SK-N-SH treated with all-trans-retinoic acid at 6 μM for 48 hours (cell line): ENCODE data around the gene GGA3.

Experiments used
- ATAC-seq: fragments of 200-7000 bp; cut with Tn5 transposase; 3 replicates; pipeline ENCODE4 v1.9.1; 2020; ENCODE audit warnings: mild to moderate bottlenecking, moderate library complexity
- BACH2 ChIP-seq: fragments of 250-450 bp; sonication (Bioruptor Pico); IDR thresholded peaks from 2 replicates; pipeline ENCODE4 v1.9.0; 2021; ENCODE audit warnings: mild to moderate bottlenecking, borderline replicate concordance
- CSDC2 ChIP-seq: fragments of 250-450 bp; sonication (Bioruptor Pico); IDR thresholded peaks from 2 replicates; pipeline ENCODE4 v1.5.0; 2020; ENCODE audit warnings: mild to moderate bottlenecking, moderate library complexity
- ESRRG ChIP-seq: fragments of 250-450 bp; sonication (Bioruptor Pico); IDR thresholded peaks from 2 replicates; pipeline ENCODE4 v1.6.1; 2021; ENCODE audit warnings: mild to moderate bottlenecking
- GLIS3 ChIP-seq: fragments of 250-450 bp; sonication (Bioruptor Pico); IDR thresholded peaks from 2 replicates; pipeline ENCODE4 v1.5.0; 2020; ENCODE audit warnings: mild to moderate bottlenecking, moderate library complexity
- OSR1 ChIP-seq: fragments of 250-450 bp; sonication (Bioruptor Pico); IDR thresholded peaks from 2 replicates; pipeline ENCODE4 v1.8.0; 2022; ENCODE audit warnings: moderate library complexity, mild to moderate bottlenecking, inconsistent platforms
- PPARA ChIP-seq: fragments of 250-450 bp; sonication (Bioruptor Pico); IDR thresholded peaks from 2 replicates; pipeline ENCODE4 v1.5.0; 2020; ENCODE audit warnings: mild to moderate bottlenecking, borderline replicate concordance
- RARB ChIP-seq: fragments of 250-450 bp; sonication (Bioruptor Pico); IDR thresholded peaks from 2 replicates; pipeline ENCODE4 v1.8.0; 2021; ENCODE audit warnings: mild to moderate bottlenecking, moderate library complexity
- SNAI2 ChIP-seq: fragments of 250-450 bp; sonication (Bioruptor Pico); IDR thresholded peaks from 2 replicates; pipeline ENCODE4 v1.5.0; 2020; ENCODE audit warnings: mild to moderate bottlenecking, moderate library complexity
- TCF4 ChIP-seq: fragments of 250-450 bp; sonication (Bioruptor Pico); IDR thresholded peaks from 2 replicates; pipeline ENCODE4 v1.8.0; 2021; ENCODE audit warnings: mild to moderate bottlenecking, moderate library complexity, borderline replicate concordance
- TOX ChIP-seq: fragments of 250-450 bp; sonication (Bioruptor Pico); IDR thresholded peaks from 2 replicates; pipeline ENCODE4 v1.8.0; 2021; ENCODE audit warnings: mild to moderate bottlenecking, moderate library complexity, borderline replicate concordance
- ZC3H10 ChIP-seq: fragments of 250-450 bp; sonication (Bioruptor Pico); IDR thresholded peaks from 2 replicates; pipeline ENCODE4 v1.5.1; 2021; ENCODE audit warnings: mild to moderate bottlenecking, moderate library complexity
- ZFP3 ChIP-seq: fragments of 250-450 bp; sonication (Bioruptor Pico); IDR thresholded peaks from 2 replicates; pipeline ENCODE4 v1.5.0; 2020; ENCODE audit warnings: mild to moderate bottlenecking, moderate library complexity
- ZFP30 ChIP-seq: fragments of 450-650 bp; formaldehyde crosslinking; IDR thresholded peaks from 2 replicates; pipeline ENCODE4 v1.5.0; 2022; ENCODE audit warnings: mild to moderate bottlenecking, moderate library complexity
- ZNF565 ChIP-seq: fragments of 450-650 bp; formaldehyde crosslinking; conservative IDR thresholded peaks from 2 replicates; pipeline ENCODE4 v1.5.0; 2020; ENCODE audit warnings: low read depth, mild to moderate bottlenecking, moderate library complexity
- ZNF70 ChIP-seq: fragments of 450-650 bp; formaldehyde crosslinking; IDR thresholded peaks from 2 replicates; pipeline ENCODE4 v1.5.0; 2020; ENCODE audit warnings: mild to moderate bottlenecking, moderate library complexity
- TF ChIP-seq, protein P1 (sequence below): fragments of 250-450 bp; sonication (Bioruptor Pico); IDR thresholded peaks from 2 replicates; pipeline ENCODE4 v1.5.0; 2020; ENCODE audit warnings: mild to moderate bottlenecking, moderate library complexity
- TF ChIP-seq, protein P2 (sequence below): fragments of 250-450 bp; sonication (Bioruptor Pico); IDR thresholded peaks from 2 replicates; pipeline ENCODE4 v1.8.0; 2020; ENCODE audit warnings: mild to moderate bottlenecking, moderate library complexity, borderline replicate concordance
- TF ChIP-seq, protein P3 (sequence below): fragments of 250-450 bp; sonication (Bioruptor Pico); IDR thresholded peaks from 2 replicates; pipeline ENCODE4 v1.5.1; 2020; ENCODE audit warnings: low read depth, mild to moderate bottlenecking, moderate library complexity
- TF ChIP-seq, protein P4 (sequence below): fragments of 250-450 bp; sonication (Bioruptor Pico); IDR thresholded peaks from 2 replicates; pipeline ENCODE4 v1.5.1; 2021; ENCODE audit warnings: mild to moderate bottlenecking, moderate library complexity
- TF ChIP-seq, protein P5 (sequence below): fragments of 250-450 bp; sonication (Bioruptor Pico); IDR thresholded peaks from 2 replicates; pipeline ENCODE4 v1.8.0; 2021; ENCODE audit warnings: low read depth, mild to moderate bottlenecking, moderate library complexity, borderline replicate concordance

The GGA3 gene

DNA sequence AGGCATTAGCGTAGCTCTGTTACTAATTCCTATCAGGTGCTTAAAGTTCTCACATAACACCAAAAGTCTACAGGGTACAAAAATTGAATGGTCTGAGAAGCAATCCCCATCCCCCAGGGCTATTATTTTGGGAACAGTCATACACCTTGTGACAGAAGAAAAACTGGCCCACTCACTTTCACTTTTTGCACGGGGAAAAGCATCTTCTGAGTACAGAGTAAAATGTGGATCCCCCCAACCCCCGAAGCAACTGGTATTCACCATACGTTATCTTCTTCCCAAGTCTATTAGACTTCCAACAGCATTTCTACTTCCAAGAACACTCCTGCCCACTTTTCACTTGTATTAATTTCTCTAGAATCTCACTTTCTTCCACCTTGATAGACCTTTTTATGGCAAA, 11.8 kb downstream of the GGA3 start (continued):
- TF ChIP-seq, protein P1, sequence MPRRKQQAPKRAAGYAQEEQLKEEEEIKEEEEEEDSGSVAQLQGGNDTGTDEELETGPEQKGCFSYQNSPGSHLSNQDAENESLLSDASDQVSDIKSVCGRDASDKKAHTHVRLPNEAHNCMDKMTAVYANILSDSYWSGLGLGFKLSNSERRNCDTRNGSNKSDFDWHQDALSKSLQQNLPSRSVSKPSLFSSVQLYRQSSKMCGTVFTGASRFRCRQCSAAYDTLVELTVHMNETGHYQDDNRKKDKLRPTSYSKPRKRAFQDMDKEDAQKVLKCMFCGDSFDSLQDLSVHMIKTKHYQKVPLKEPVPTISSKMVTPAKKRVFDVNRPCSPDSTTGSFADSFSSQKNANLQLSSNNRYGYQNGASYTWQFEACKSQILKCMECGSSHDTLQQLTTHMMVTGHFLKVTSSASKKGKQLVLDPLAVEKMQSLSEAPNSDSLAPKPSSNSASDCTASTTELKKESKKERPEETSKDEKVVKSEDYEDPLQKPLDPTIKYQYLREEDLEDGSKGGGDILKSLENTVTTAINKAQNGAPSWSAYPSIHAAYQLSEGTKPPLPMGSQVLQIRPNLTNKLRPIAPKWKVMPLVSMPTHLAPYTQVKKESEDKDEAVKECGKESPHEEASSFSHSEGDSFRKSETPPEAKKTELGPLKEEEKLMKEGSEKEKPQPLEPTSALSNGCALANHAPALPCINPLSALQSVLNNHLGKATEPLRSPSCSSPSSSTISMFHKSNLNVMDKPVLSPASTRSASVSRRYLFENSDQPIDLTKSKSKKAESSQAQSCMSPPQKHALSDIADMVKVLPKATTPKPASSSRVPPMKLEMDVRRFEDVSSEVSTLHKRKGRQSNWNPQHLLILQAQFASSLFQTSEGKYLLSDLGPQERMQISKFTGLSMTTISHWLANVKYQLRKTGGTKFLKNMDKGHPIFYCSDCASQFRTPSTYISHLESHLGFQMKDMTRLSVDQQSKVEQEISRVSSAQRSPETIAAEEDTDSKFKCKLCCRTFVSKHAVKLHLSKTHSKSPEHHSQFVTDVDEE (CRISPR knock-in tag), result no peak
- no peak for TF ChIP-seq ZC3H10 (CRISPR knock-in tag)
- TF ChIP-seq, protein P2, sequence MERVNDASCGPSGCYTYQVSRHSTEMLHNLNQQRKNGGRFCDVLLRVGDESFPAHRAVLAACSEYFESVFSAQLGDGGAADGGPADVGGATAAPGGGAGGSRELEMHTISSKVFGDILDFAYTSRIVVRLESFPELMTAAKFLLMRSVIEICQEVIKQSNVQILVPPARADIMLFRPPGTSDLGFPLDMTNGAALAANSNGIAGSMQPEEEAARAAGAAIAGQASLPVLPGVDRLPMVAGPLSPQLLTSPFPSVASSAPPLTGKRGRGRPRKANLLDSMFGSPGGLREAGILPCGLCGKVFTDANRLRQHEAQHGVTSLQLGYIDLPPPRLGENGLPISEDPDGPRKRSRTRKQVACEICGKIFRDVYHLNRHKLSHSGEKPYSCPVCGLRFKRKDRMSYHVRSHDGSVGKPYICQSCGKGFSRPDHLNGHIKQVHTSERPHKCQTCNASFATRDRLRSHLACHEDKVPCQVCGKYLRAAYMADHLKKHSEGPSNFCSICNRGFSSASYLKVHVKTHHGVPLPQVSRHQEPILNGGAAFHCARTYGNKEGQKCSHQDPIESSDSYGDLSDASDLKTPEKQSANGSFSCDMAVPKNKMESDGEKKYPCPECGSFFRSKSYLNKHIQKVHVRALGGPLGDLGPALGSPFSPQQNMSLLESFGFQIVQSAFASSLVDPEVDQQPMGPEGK (CRISPR knock-in tag), result no peak
- no peak for TF ChIP-seq TCF4 (CRISPR knock-in tag)
- TF ChIP-seq, all 23 proteins: peak for 0

DNA sequence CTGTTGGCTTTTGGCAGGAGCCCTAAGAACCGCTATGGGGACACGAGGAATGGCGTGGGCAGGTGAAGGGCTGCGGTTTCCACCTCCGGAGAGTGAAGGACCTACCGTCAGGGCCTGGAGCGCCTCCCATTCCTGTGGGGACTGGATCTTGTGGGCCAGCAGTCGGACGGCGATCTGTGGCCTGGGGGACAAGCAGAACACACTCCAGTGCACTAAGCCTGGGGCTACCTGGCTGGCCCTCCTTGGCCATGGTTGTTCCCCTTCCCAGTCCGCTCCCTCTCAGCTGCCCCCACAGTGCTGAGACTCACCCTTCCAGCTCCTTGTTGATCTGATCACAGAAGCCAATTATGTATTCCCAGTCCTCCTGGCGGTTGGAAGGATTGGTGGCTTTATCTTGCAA, 15.0 kb downstream of the GGA3 start:
- TF ChIP-seq ZNF565 (CRISPR knock-in tag), result no peak
- no peak for TF ChIP-seq TCF4 (CRISPR knock-in tag)
- no peak for TF ChIP-seq SNAI2
- TF ChIP-seq ZFP30 (CRISPR knock-in tag), result no peak
- TF ChIP-seq ZFP3 (CRISPR knock-in tag), result no peak
- no peak for TF ChIP-seq GLIS3
- TF ChIP-seq, protein P3, sequence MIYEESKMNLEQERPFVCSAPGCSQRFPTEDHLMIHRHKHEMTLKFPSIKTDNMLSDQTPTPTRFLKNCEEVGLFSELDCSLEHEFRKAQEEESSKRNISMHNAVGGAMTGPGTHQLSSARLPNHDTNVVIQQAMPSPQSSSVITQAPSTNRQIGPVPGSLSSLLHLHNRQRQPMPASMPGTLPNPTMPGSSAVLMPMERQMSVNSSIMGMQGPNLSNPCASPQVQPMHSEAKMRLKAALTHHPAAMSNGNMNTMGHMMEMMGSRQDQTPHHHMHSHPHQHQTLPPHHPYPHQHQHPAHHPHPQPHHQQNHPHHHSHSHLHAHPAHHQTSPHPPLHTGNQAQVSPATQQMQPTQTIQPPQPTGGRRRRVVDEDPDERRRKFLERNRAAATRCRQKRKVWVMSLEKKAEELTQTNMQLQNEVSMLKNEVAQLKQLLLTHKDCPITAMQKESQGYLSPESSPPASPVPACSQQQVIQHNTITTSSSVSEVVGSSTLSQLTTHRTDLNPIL (CRISPR knock-in tag), result no peak
- TF ChIP-seq OSR1 (CRISPR knock-in tag), result no peak
- TF ChIP-seq ESRRG (CRISPR knock-in tag), result no peak
- TF ChIP-seq PPARA, result no peak
- TF ChIP-seq, protein P2 (CRISPR knock-in tag), result no peak
- TF ChIP-seq, protein P4, sequence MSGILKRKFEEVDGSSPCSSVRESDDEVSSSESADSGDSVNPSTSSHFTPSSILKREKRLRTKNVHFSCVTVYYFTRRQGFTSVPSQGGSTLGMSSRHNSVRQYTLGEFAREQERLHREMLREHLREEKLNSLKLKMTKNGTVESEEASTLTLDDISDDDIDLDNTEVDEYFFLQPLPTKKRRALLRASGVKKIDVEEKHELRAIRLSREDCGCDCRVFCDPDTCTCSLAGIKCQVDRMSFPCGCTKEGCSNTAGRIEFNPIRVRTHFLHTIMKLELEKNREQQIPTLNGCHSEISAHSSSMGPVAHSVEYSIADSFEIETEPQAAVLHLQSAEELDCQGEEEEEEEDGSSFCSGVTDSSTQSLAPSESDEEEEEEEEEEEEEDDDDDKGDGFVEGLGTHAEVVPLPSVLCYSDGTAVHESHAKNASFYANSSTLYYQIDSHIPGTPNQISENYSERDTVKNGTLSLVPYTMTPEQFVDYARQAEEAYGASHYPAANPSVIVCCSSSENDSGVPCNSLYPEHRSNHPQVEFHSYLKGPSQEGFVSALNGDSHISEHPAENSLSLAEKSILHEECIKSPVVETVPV, result no peak
- no peak for TF ChIP-seq ZNF70 (CRISPR knock-in tag)
- no peak for TF ChIP-seq ZC3H10 (CRISPR knock-in tag)
- TF ChIP-seq, protein P5, sequence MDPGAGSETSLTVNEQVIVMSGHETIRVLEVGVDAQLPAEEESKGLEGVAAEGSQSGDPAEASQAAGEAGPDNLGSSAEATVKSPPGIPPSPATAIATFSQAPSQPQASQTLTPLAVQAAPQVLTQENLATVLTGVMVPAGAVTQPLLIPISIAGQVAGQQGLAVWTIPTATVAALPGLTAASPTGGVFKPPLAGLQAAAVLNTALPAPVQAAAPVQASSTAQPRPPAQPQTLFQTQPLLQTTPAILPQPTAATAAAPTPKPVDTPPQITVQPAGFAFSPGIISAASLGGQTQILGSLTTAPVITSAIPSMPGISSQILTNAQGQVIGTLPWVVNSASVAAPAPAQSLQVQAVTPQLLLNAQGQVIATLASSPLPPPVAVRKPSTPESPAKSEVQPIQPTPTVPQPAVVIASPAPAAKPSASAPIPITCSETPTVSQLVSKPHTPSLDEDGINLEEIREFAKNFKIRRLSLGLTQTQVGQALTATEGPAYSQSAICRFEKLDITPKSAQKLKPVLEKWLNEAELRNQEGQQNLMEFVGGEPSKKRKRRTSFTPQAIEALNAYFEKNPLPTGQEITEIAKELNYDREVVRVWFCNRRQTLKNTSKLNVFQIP (CRISPR knock-in tag), result no peak
- no peak for TF ChIP-seq RARB
- no peak for TF ChIP-seq TOX (CRISPR knock-in tag)
- TF ChIP-seq CSDC2, result no peak
- TF ChIP-seq BACH2 (CRISPR knock-in tag), result no peak
- TF ChIP-seq, all 23 proteins: peak for 0
- no peak for ATAC-seq

DNA sequence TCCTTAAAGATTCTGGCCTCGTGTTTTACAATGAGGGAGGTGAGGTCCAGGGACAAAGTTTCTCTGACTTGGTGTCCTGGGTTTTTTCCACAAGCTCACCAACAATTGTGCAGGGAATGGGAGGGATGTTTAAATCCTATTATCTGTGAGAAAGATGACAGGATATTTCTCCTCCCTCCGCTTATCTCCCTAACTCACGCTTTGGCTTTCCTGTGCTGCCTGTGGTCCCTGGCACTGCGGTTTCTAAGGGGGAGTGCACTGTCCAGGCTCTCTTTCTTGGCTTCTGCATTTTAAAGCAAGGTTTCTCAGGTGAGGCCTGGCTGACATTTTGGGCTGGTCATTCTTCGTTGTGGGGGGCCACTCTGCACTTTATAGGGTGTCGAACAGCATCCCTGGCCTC, 16.4 kb downstream of the GGA3 start:
- no peak for TF ChIP-seq ZNF70 (CRISPR knock-in tag)
- TF ChIP-seq ZC3H10 (CRISPR knock-in tag), result no peak
- no peak for TF ChIP-seq BACH2 (CRISPR knock-in tag)
- TF ChIP-seq ZFP3 (CRISPR knock-in tag), result no peak
- no peak for TF ChIP-seq PPARA
- no peak for TF ChIP-seq ESRRG (CRISPR knock-in tag)
- no peak for TF ChIP-seq OSR1 (CRISPR knock-in tag)
- TF ChIP-seq, all 23 proteins: peak for 0

More for the DNA sequence above, 16.4 kb downstream of the GGA3 start:
- ATAC-seq, result no peak
